B cell (primary cell): Measurements from ENCODE around the gene ZNF335. TPM values are rescaled to one million over a fixed set of nuclear protein-coding genes. Genes with fewer than 3 reads are reported as not detected.
A peak's percentile ranks its signal among the peaks of the same experiment; 100 is the strongest.

Source experiments
- ATAC-seq: fragments of 200-7000 bp; cut with Tn5 transposase; one replicate; pipeline ENCODE4 v1.10.0; 2021; ENCODE audit warnings: low read depth, mild to moderate bottlenecking, moderate number of reproducible peaks, moderate library complexity
- CTCF ChIA-PET: fragments of 350-600 bp; sonication (Branson Sonifier 250); formaldehyde crosslinking; loops from one replicate; lab custom pipeline; 2021; ENCODE audit warnings: antibody characterized with exemption, inconsistent platforms; lab: Charles Lee
- POLR2A ChIA-PET: fragments of 350-600 bp; sonication (Branson Sonifier 250); formaldehyde crosslinking; loops from one replicate; lab custom pipeline; 2021; ENCODE audit warnings: antibody characterized with exemption; lab: Charles Lee
- DNase-seq: peaks from one replicate; pipeline ENCODE4 v3.0.0; 2013
- H2AFZ ChIP-seq: 2 replicates; pipeline ENCODE4 v1.6.1; 2012; ENCODE audit warnings: mild to moderate bottlenecking, low read depth, low read length; ENCODE audit not compliant: insufficient read depth, poor library complexity, severe bottlenecking
- H3K27ac ChIP-seq, 2 donors: 1 replicate in 1 of 2; 2 replicates in 1 of 2; pipeline ENCODE4 v1.5.1; 2012 to 2013; ENCODE audit warnings: low read length in 2 of 2, mild to moderate bottlenecking in 2 of 2, moderate library complexity in 1 of 2
- H3K27me3 ChIP-seq, 4 experiments: fragments of 200-600 bp in 1 of 4; sonication (generic) in 1 of 4; replicated peaks in 1 of 4; 1 replicate in 2 of 4; 2 replicates in 2 of 4; pipeline versions ENCODE4 v1.6.1 to v1.7.0; 2013 to 2016; ENCODE audit warnings: low read length in 3 of 4, mild to moderate bottlenecking in 2 of 4, mixed read lengths in 1 of 4, moderate library complexity in 1 of 4; ENCODE audit not compliant: insufficient read depth in 4 of 4, control insufficient read depth in 3 of 4; ENCODE audit errors: control extremely low read depth in 1 of 4
- H3K36me3 ChIP-seq, 2 experiments: replicated peaks in 1 of 2; 1 replicate in 1 of 2; 2 replicates in 1 of 2; pipeline versions ENCODE4 v1.6.1 to v1.7.1; 2013; ENCODE audit warnings: low read length in 1 of 2; ENCODE audit not compliant: insufficient read depth in 2 of 2, control insufficient read depth in 1 of 2; ENCODE audit errors: control extremely low read depth in 1 of 2, extremely low read depth in 1 of 2
- H3K4me1 ChIP-seq, 2 donors: fragments of 200-600 bp in 1 of 2; sonication (generic) in 1 of 2; 1 replicate in 1 of 2; 2 replicates in 1 of 2; pipeline versions ENCODE4 v1.5.1 to v1.6.1; 2013 to 2017; ENCODE audit warnings: low read length in 2 of 2; ENCODE audit not compliant: control insufficient read depth in 2 of 2, insufficient read depth in 2 of 2
- H3K4me2 ChIP-seq: replicated peaks from 2 replicates; pipeline ENCODE3; 2012; ENCODE audit warnings: mild to moderate bottlenecking, low read depth, low read length; ENCODE audit not compliant: poor library complexity, severe bottlenecking
- H3K4me3 ChIP-seq, 5 experiments: fragments of 200-600 bp in 1 of 5; sonication (generic) in 1 of 5; 1 replicate in 3 of 5; 2 replicates in 2 of 5; pipeline versions ENCODE4 v1.5.1 to v1.7.0; 2011 to 2016; ENCODE audit warnings: low read length in 4 of 5, mild to moderate bottlenecking in 4 of 5, low read depth in 2 of 5, control low read depth in 1 of 5, moderate library complexity in 1 of 5; ENCODE audit not compliant: insufficient read depth in 1 of 5; ENCODE audit errors: control extremely low read depth in 1 of 5, extremely low read depth in 1 of 5
- H3K79me2 ChIP-seq: fragments of 200-600 bp; sonication (generic); one replicate; pipeline ENCODE4 v1.6.0; 2016; ENCODE audit warnings: low read length; ENCODE audit not compliant: control insufficient read depth, insufficient read depth
- H3K9ac ChIP-seq: fragments of 200-600 bp; sonication (generic); 2 replicates; pipeline ENCODE4 v1.6.1; 2017; ENCODE audit warnings: mild to moderate bottlenecking, low read length, moderate library complexity
- H3K9me3 ChIP-seq, 3 donors: one replicate each; pipeline versions ENCODE4 v1.6.1 to v1.7.1; 2013; ENCODE audit warnings: low read length in 2 of 3; ENCODE audit not compliant: control insufficient read depth in 2 of 3, insufficient read depth in 1 of 3; ENCODE audit errors: control extremely low read depth in 1 of 3
- H4K20me1 ChIP-seq: 2 replicates; pipeline ENCODE4 v1.6.0; 2012; ENCODE audit warnings: mild to moderate bottlenecking, low read length; ENCODE audit not compliant: insufficient read depth, control insufficient read depth, poor library complexity, severe bottlenecking
- H3K27ac Mint-ChIP-seq: one replicate; pipeline ENCODE4 v1.8.0; 2021; ENCODE audit warnings: mixed read lengths
- H3K27me3 Mint-ChIP-seq: one replicate; pipeline ENCODE4 v1.8.0; 2021; ENCODE audit warnings: mixed read lengths
- H3K4me1 Mint-ChIP-seq: one replicate; pipeline ENCODE4 v1.8.0; 2021; ENCODE audit warnings: mixed read lengths
- H3K4me3 Mint-ChIP-seq: one replicate; pipeline ENCODE4 v1.8.0; 2021; ENCODE audit warnings: mixed read lengths
- H3K9me3 Mint-ChIP-seq: one replicate; pipeline ENCODE4 v1.8.0; 2022; ENCODE audit warnings: mixed read lengths; ENCODE audit not compliant: insufficient read depth
- CTCF ChIP-seq: fragments of 200-600 bp; IDR thresholded peaks from one replicate; pipeline ENCODE4 v1.8.0; 2022; ENCODE audit warnings: antibody characterized with exemption, mild to moderate bottlenecking
- EZH2 ChIP-seq: IDR thresholded peaks from 2 replicates; pipeline ENCODE4 v1.6.1; 2012; ENCODE audit warnings: borderline replicate concordance, low read depth, mild to moderate bottlenecking, moderate library complexity, low read length; ENCODE audit not compliant: insufficient read depth, poor library complexity, severe bottlenecking
- WGBS: methylation state at CpG from one replicate; pipeline ENCODE4 v1.1.5; 2013; ENCODE audit warnings: missing lambda C conversion rate; ENCODE audit not compliant: insufficient coverage; 5-methylcytosine and 5-hydroxymethylcytosine counted together
- intact Hi-C: fragments of 100-400 bp; cut with micrococcal nuclease; formaldehyde crosslinking; loops from one replicate; pipeline ENCODE4 v1.10.0; 2022
- polyA plus RNA-seq: library from polyadenylated mRNA; depleted of rRNA; stranded (reverse); fragments of >200 nt; gene quantifications from 2 replicates; pipeline ENCODE4 v1.2.3, GENCODE V29; 2012
- total RNA-seq, 2 donors: library from RNA; stranded (reverse); fragments of 120-200 nt in 1 of 2; gene quantifications; 1 replicate in 1 of 2; 2 replicates in 1 of 2; pipeline versions ENCODE4 v1.2.3 to v1.2.4, GENCODE V29; 2013 to 2022

ZNF335 gene
- total and polyA plus RNA-seq, 2 donors (not counting 1 experiment from before 2014, with no cell fraction given) = 62.3 to 62.7 TPM

- H3K4me1 Mint-ChIP-seq = peaks cover 28% of the 10 kb centered on the region
- TF ChIP-seq EZH2 = no peak
- no peak for TF ChIP-seq CTCF
- no peaks in the 10 kb centered on the region for H3K27me3 ChIP-seq
- H3K9ac ChIP-seq = peak overlapping the region; percentile 99
- H3K27ac ChIP-seq = peak overlapping the region; percentile 99
- peak overlapping the region; percentile 96 for H3K27ac Mint-ChIP-seq
- DNase-seq (no peak), ATAC-seq (peak; percentile 11)
- H2AFZ ChIP-seq = peak overlapping the region; percentile 81
- no peaks in the 10 kb centered on the region for H3K27me3 Mint-ChIP-seq
- POLR2A ChIA-PET = interaction anchor here (0.6 to 3.7 kb wide), 12 partner anchors 11 to 110 kb away, joined by 3 to 62 read pairs (median 8); partner anchors contain the start of genes CTSA, NEURL2, PLTP and ZNF335
- H3K9me3 Mint-ChIP-seq = no peaks in the 10 kb centered on the region
- CTCF ChIA-PET = interaction anchor here (0.7 to 4.9 kb wide), 8 partner anchors 29 to 431 kb away, joined by 3 to 44 read pairs (median 4); partner anchors contain the start of genes CTSA, NEURL2, ZNF335 and ZSWIM1
- H3K4me2 ChIP-seq = peak overlapping the region; percentile 85
- under 1% methylated on average over 33 of the region's 34 CpGs for WGBS
- peaks cover 44% of the 10 kb centered on the region for H3K79me2 ChIP-seq
- peaks cover 0 to 23% of the 10 kb centered on the region in 2 experiments for H3K36me3 ChIP-seq
- H3K4me3 Mint-ChIP-seq = peak overlapping the region; percentile 96
- peak overlapping the region; percentile 84 to 100 (median 92) for H3K4me3 ChIP-seq
- H3K4me1 ChIP-seq = peaks cover 12 to 19% of the 10 kb centered on the region in 2 donors
- no peaks in the 10 kb centered on the region for H3K9me3 ChIP-seq
- intact Hi-C loops = loop anchor here (1.0 to 2.0 kb wide), 2 partner anchors 23 to 155 kb away; partner anchors contain the start of gene NCOA5
- peaks cover 23% of the 10 kb centered on the region for H4K20me1 ChIP-seq
These were observed 37.9 kb downstream of the ZNF335 start for GRCh38 chr20:45934046-45934585.
